Measurements from ENCODE around the gene CHRDL2.

- no peak for TF ChIP-seq REST (IDR thresholded peaks at IDR 0.05; ENCODE audit: low read depth)
- no peak for TF ChIP-seq SIN3A (IDR thresholded peaks at IDR 0.05; ENCODE audit: low read depth)
These were observed 23.4 kb downstream of the CHRDL2 start for GRCh38 chr11:74707602-74708510.

Measured in HCT116 (cell line).